GM23248 (cell line): ENCODE results near the gene SIX2. TPM values are rescaled to one million over a fixed set of nuclear protein-coding genes. Genes with fewer than 3 reads are reported as not detected.

Experiments
- DNase-seq: peaks from one replicate; pipeline ENCODE4 v3.0.0-alpha.2; 2015
- H2AFZ ChIP-seq: fragments of 200-600 bp; sonication (generic); 2 replicates; pipeline ENCODE4 v1.6.1; 2016; ENCODE audit warnings: antibody characterized with exemption
- H3F3A ChIP-seq: fragments of 200-600 bp; sonication (generic); 2 replicates; pipeline ENCODE4 v1.6.1; 2016; ENCODE audit warnings: mild to moderate bottlenecking, antibody characterized with exemption, mixed run types; ENCODE audit not compliant: insufficient read depth
- H3K27ac ChIP-seq: fragments of 200-600 bp; sonication (generic); 2 replicates; pipeline ENCODE4 v1.5.1; 2016; ENCODE audit warnings: mild to moderate bottlenecking
- H3K27me3 ChIP-seq: fragments of 200-600 bp; sonication (generic); replicated peaks from 2 replicates; pipeline ENCODE4 v1.6.1; 2016; ENCODE audit warnings: mild to moderate bottlenecking; ENCODE audit not compliant: insufficient read depth
- H3K36me3 ChIP-seq: fragments of 200-600 bp; sonication (generic); 2 replicates; pipeline ENCODE4 v1.6.1; 2016; ENCODE audit warnings: low read depth, mild to moderate bottlenecking
- H3K4me1 ChIP-seq: fragments of 200-600 bp; sonication (generic); 2 replicates; pipeline ENCODE4 v1.6.1; 2016; ENCODE audit warnings: mild to moderate bottlenecking; ENCODE audit not compliant: insufficient read depth
- H3K4me2 ChIP-seq: fragments of 200-600 bp; sonication (generic); one replicate; pipeline ENCODE4 v1.6.1; 2016; ENCODE audit warnings: mild to moderate bottlenecking; ENCODE audit not compliant: unreplicated experiment
- H3K4me3 ChIP-seq: fragments of 200-600 bp; sonication (generic); 2 replicates; pipeline ENCODE4 v1.5.1; 2016; ENCODE audit warnings: mild to moderate bottlenecking
- H3K79me2 ChIP-seq: fragments of 200-600 bp; sonication (generic); 2 replicates; pipeline ENCODE4 v1.6.1; 2016; ENCODE audit warnings: mild to moderate bottlenecking; ENCODE audit not compliant: insufficient read depth
- H3K9ac ChIP-seq: fragments of 200-600 bp; sonication (generic); 2 replicates; pipeline ENCODE4 v1.6.1; 2016; ENCODE audit warnings: mild to moderate bottlenecking
- H3K9me2 ChIP-seq: fragments of 200-600 bp; sonication (generic); 2 replicates; pipeline ENCODE4 v1.6.1; 2016; ENCODE audit warnings: mixed run types, mild to moderate bottlenecking, moderate library complexity; ENCODE audit not compliant: insufficient read depth
- H3K9me3 ChIP-seq: fragments of 200-600 bp; sonication (generic); one replicate; pipeline ENCODE4 v1.6.1; 2017; ENCODE audit warnings: low read depth
- H4K20me1 ChIP-seq: fragments of 200-600 bp; sonication (generic); 2 replicates; pipeline ENCODE4 v1.6.0; 2016; ENCODE audit not compliant: insufficient read depth
- EZH2 ChIP-seq: fragments of 200-600 bp; sonication (generic); IDR thresholded peaks from 2 replicates; pipeline ENCODE4 v1.6.1; 2018; ENCODE audit warnings: antibody characterized with exemption, mild to moderate bottlenecking; ENCODE audit not compliant: insufficient read depth, poor library complexity, severe bottlenecking
- EZH2phosphoT487 ChIP-seq: fragments of 200-600 bp; sonication (generic); IDR thresholded peaks from 2 replicates; pipeline ENCODE4 v1.6.1; 2018; ENCODE audit warnings: antibody characterized with exemption, moderate library complexity, mild to moderate bottlenecking, low read depth; ENCODE audit not compliant: insufficient read depth
- whole genome bisulfite sequencing, 2 experiments: methylation state at CpG; one replicate each; pipeline ENCODE4 v1.1.6; 2015 to 2017; ENCODE audit warnings: low lambda C conversion rate in 2 of 2, low coverage in 1 of 2; ENCODE audit errors: missing lambda C conversion rate in 2 of 2; 5-methylcytosine and 5-hydroxymethylcytosine counted together
- in situ Hi-C: fragments of 300-500 bp; cut with MboI; formaldehyde crosslinking; loops from 2 replicates; pipeline ENCODE4 v1.15.0; 2020
- polyA plus RNA-seq: library from polyadenylated mRNA; unstranded; fragments of >200 nt; fragmentation: Nextera tagmentation; extraction: Ambion mirVana; gene quantifications from 2 replicates; pipeline ENCODE4 v1.2.1, GENCODE V29; 2016
- total RNA-seq: library from RNA; depleted of rRNA; stranded (reverse); fragments of >200 nt; shearing (Covaris generic); gene quantifications from 2 replicates; pipeline ENCODE4 v1.2.3, GENCODE V29; 2014

The SIX2 gene
- total and polyA plus RNA-seq, 2 experiments from 2014 or later, result 0.19 TPM; not detected in 1

GRCh38 chr2:45003579-45004551 lies 5.4 kb downstream of the SIX2 start:
- DNase-seq, result no peak
- in situ Hi-C loops, result no loop called here
- WGBS, 2 experiments, result 73 to 78% methylated on average over 39 to 40 of the region's 41 CpGs
- Histone ChIP-seq H2AFZ (peak overlapping the region; percentile 64), H3K27ac (no peak overlapping the region), H3K4me2 (no peak overlapping the region), H3K27me3 (peaks cover 62% of the 10 kb centered on the region), H3K9me3 (no peaks in the 10 kb centered on the region), H3K79me2 (no peaks in the 10 kb centered on the region), H3K9ac (no peak overlapping the region), H3K36me3 (no peaks in the 10 kb centered on the region), H4K20me1 (no peaks in the 10 kb centered on the region), H3K9me2 (no peaks in the 10 kb centered on the region), H3F3A (no peaks in the 10 kb centered on the region), H3K4me1 (no peaks in the 10 kb centered on the region), H3K4me3 (peak overlapping the region; percentile 51)
- TF ChIP-seq EZH2phosphoT487, result no peak
- TF ChIP-seq EZH2, result no peak

GRCh38 chr2:45002686-45003085 lies 6.6 kb downstream of the SIX2 start:
- Histone ChIP-seq H3K4me3 (no peak overlapping the region), H3K79me2 (no peaks in the 10 kb centered on the region), H3K4me2 (no peak overlapping the region), H3K9me3 (no peaks in the 10 kb centered on the region), H3K4me1 (no peaks in the 10 kb centered on the region), H3K9me2 (no peaks in the 10 kb centered on the region), H3F3A (no peaks in the 10 kb centered on the region), H3K36me3 (no peaks in the 10 kb centered on the region), H2AFZ (no peak overlapping the region), H3K27ac (no peak overlapping the region), H4K20me1 (no peaks in the 10 kb centered on the region), H3K9ac (no peak overlapping the region), H3K27me3 (peaks cover 74% of the 10 kb centered on the region)
- no peak for TF ChIP-seq EZH2
- no peak for TF ChIP-seq EZH2phosphoT487
- in situ Hi-C loops, result no loop called here
- 81 to 82% methylated on average over 3 of the region's 3 CpGs for WGBS, 2 experiments
- DNase-seq, result no peak

- Histone ChIP-seq H3K27ac (no peak overlapping the region), H3K79me2 (no peaks in the 10 kb centered on the region), H3K27me3 (peaks cover 75% of the 10 kb centered on the region), H3F3A (no peaks in the 10 kb centered on the region), H3K4me1 (no peaks in the 10 kb centered on the region), H2AFZ (peak overlapping the region; percentile 79; the same call in 1 of the 2 replicates), H3K4me3 (no peak overlapping the region), H4K20me1 (no peaks in the 10 kb centered on the region), H3K9ac (no peak overlapping the region), H3K36me3 (no peaks in the 10 kb centered on the region), H3K9me3 (no peaks in the 10 kb centered on the region), H3K4me2 (no peak overlapping the region), H3K9me2 (no peaks in the 10 kb centered on the region)
- TF ChIP-seq EZH2phosphoT487, result no peak
- no peak for TF ChIP-seq EZH2
- WGBS, 2 experiments, result 33 to 34% methylated on average over 9 of the region's 9 CpGs
- DNase-seq, result no peak
- in situ Hi-C loops, result no loop called here
These were observed 7.3 kb downstream of the SIX2 start for GRCh38 chr2:45001869-45002385.

- H3K27ac ChIP-seq, result no peak overlapping the region
- peak overlapping the region; percentile 79 for H2AFZ ChIP-seq
- WGBS, 2 experiments, result 12% methylated on average over 59 to 61 of the region's 61 CpGs
- H3K9me2 ChIP-seq, result no peaks in the 10 kb centered on the region
- H3K4me3 ChIP-seq, result peak overlapping the region; percentile 66
- no peaks in the 10 kb centered on the region for H4K20me1 ChIP-seq
- H3K9ac ChIP-seq, result no peak overlapping the region
- no peak for TF ChIP-seq EZH2phosphoT487
- TF ChIP-seq EZH2, result peak; percentile 60
- H3K79me2 ChIP-seq, result no peaks in the 10 kb centered on the region
- peak overlapping the region; percentile 81 for H3K4me2 ChIP-seq
- in situ Hi-C loops, result no loop called here
- peaks cover 79% of the 10 kb centered on the region for H3K27me3 ChIP-seq
- H3K4me1 ChIP-seq, result no peaks in the 10 kb centered on the region
- peak; percentile 61 for DNase-seq
- H3K36me3 ChIP-seq, result no peaks in the 10 kb centered on the region
- H3F3A ChIP-seq, result no peaks in the 10 kb centered on the region
- no peaks in the 10 kb centered on the region for H3K9me3 ChIP-seq
These were observed 8.1 kb downstream of the SIX2 start for GRCh38 chr2:45000921-45001868.
